NCI-H187 treated with DMSO at 0.1 percent for 48 hours (cell line): Measurements from ENCODE around the gene DYNLRB1.

Source experiments
- DNase-seq: peaks from one replicate; lab custom pipeline; 2025; lab: John Stamatoyannopoulos, UW

DYNLRB1 gene

DNA sequence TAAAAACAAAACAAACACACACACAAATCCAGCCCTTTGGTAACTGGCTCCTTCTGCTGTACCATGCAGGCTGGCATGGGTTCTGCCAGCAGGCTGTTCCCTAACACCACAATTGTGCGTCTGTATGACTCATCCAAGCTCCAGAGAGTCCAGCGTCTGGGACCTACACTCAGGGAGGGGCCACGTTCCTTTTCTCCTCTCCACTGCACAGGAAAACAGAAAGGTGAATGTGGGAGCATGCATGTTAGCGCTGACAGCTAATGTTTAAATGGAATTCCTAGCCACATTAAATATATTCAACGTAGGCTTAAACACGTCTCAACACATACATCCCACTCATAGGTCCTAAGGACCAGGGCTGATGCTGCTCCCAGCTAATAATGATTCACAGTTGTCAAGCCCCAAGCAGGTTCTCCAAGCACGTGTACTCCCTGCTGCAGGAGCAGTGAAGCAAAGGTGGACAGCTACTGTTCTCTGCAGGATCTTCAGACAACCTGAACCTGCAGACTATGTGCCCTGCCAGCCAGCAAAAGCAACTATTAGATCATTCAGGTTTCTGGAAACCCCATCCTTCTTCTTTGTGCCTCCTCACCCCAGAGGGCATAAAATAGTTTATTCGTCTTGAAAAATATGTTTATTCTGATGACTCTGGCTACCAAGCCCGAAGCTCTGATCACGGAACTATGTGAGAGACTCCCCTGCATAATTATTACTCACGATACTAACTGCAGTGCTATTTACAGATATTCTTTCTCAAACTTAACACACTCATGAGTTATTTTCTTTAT, 63.2 kb downstream of the DYNLRB1 start:
- DNase-seq, result no peak

DNA sequence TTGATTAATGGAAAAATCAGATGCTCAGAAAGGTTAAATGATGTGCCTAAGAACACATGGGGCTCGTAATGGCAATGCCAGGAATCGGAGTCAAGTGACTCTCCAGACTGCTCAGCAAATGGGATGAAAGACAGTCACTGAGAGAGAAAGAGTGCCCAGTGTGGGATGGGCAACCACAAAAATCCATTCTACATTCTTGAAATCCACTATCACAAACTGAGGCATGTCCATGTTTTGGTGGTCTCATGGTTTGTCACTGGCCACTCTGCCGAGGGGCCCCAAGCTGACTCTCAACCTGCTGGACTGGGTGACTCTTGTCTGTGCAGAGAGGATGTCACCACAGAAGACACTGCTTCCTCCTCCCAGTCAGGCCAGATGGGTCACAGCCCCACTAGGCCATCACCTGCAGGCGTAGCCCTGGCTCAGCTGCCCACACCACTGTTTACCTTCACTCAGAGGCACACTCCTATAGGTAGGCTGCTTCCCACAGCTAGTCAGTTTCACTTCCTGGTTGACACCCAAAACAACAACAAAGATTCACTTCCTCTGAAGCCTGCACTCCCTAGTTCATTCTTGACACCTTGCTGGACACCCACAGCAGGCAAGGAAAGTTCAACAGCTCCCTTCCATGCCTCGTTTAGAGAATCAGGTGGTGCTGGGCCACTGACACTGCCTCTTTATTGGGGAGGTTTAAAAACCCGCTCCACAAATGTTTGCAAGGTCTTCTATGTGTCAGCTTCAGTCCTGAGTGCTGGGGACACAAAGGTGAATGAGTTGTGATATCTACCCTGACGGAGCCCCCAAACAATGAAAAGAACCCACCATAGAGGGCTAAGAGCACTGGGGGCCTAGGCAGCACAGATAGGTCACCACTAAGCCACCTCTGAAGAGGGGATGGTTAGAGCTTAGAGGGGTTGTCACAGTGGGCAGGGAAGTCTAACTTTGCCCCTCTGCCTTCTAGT, 64.0 kb downstream of the DYNLRB1 start:
- no peak for DNase-seq

DNA sequence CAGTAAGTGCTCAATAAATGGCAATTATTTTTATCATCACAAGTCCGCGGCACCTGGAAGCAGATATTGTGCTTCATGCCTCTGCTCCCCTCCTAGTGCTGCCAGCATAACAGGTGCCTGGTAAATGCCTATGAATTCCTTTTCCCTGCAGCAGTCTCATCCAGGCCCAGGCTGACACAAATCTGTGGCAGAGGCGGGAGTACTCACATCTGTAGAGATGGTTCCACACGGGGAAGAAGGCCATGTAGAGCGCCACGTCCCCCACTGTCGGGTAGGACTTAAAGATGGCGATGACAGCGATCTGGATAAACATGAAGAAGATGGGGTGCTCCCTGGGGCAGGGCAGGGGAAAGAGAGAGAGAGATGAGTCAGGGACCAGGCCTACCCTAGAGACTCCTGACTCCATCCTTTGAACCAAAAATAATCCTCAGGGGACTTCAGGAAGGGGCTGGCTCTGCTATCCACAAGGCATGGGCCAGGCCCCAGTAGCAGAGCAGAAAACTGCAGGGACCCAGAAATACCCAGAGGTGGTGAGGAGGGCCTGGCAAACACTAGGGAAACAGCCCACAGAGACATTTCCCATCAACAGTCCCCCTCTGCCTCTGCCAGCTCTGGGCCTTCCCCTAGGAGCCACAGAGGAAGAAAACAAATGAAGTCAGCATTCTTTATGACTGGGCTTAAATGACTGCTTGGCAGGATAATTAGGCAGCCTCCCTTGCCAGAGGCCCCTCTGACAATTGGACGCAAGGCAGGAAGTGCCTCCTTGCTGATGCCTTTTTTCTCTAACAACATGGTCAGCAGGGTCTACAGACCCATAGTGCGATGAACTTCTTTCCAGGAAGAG, 65.3 kb downstream of the DYNLRB1 start:
- DNase-seq, result no peak

DNA sequence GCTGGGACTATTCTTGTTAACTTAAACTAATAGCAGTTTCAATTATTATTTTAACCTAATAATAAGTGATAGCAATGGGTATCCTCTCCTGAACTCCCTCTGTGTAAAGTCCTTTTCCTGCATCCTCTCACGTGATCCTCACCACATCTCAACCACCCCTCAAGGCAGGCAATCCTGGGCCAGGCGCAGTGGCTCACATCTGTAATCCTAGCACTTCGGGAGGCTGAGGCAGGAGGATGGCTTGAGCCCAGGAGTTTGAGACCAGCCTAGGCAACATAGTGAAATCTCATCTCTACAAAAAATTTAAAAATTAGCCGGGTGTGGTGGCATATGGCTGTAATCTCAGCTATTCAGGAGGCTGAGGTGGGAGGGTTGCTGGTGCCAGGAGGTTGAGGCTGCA, 66.0 kb downstream of the DYNLRB1 start:
- DNase-seq, result no peak

DNA sequence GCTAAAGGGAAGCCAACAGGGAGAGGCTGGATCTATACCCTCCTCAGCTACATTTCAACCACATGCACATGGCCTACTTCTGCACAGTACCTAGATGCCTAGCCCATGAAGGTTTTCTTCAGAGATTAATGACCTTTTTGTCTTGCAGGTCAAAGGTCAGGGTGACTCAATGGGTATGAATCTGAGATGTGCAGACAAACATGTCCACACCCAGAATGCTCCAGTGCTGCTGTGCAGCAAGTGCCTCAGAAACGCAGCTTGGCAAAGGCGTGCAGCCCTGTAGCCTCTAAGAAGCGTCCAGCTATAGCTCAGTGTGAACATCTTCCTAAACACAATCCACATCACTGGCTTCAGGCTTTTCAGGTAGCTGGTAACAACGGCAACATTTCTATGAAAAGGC, 66.7 kb downstream of the DYNLRB1 start:
- no peak for DNase-seq

DNA sequence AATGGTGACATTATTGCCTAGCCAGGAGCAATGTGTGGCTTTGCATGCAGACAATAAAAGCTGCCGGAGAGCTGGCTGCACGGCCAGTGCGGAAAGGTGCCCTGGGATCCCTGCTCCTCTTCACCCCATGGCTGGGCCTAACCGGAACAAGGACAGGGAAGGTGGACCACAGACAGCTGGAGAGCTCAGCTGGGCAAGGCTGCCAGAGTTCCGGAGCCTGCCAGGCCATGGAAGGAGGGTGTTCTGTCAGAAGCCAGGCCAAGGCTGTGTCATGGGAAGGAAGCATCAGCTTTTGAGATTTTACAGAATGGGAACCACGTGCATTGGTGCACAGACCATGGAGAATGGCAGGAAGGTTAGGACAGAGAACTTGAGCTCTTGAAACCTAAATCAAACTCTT, 67.3 kb downstream of the DYNLRB1 start:
- DNase-seq, result no peak

DNA sequence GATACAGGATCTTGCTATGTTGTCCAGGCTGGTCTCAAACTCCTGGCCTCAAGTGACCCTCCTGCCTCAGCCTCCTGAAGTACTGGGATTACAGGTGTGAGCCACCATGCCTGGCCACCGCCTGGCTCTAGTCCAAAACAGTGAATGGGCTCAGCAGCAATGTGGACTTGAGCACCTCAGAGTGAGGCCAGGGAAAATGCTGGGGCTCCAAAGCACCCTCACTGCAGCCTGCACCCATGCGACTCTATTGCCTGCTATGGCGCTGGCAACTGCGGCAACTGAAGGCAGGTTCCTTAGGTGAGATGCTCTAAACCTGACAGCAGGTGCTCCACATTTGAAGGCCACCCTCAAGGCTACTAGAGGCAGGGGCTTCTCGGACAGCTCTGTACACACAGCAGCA, 68.8 kb downstream of the DYNLRB1 start:
- no peak for DNase-seq

DNA sequence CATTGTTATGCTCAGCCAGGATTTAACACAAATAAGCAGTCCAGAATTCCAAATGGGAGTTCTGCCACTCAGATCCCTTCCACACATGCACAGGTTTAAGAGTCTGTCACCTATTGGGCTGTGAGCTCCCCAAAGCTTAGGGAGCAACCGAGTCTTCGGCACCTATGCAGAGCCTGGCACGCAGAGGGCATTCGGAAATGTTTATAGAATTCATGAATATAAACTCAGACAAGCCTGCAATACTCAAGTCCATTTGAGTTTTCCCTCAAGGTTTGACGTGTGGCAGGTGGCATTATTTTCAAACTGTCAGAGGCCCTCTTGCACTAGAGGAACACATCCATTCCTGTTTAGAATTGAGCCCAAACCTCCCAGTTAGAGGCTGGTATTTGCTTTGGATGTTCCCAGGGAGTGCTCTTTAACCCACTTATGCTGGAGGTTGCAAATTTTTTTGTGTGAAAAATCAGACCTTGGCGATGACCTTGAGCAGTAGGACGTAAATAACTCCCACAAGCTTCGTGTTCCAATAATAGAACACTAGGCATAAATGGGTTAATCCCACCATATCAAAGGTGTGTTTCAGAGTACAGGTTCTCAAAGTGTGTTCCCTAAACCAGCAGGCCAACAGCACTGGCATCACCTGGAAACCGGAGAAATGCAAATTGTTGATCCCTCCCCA, 70.4 kb downstream of the DYNLRB1 start:
- DNase-seq, result no peak
